SIG-M5 treated with dmso at 0.1 percent for 504 hours (cell line): ENCODE data around the gene STAT1.

Experiments
- DNase-seq: peaks from one replicate; lab custom pipeline; 2025; ENCODE audit not compliant: unreplicated experiment; lab: John Stamatoyannopoulos, UW

STAT1 gene

GRCh38 chr2:191013932-191014652, at the start of gene STAT1:
TSS of gene STAT1 (minus strand) at chr2:191014171. CDS start at chr2:191010003, 4,168 bp downstream.
- peak; percentile 91 for DNase-seq

- DNase-seq: no peak
Observed at GRCh38 chr2:191063584-191063983, 49.6 kb upstream of the STAT1 start.

- no peak for DNase-seq
Observed at GRCh38 chr2:191061381-191061980, 47.5 kb upstream of the STAT1 start.

GRCh38 chr2:191059308-191059707, 45.3 kb upstream of the STAT1 start:
- no peak for DNase-seq

GRCh38 chr2:191056228-191056627, 42.3 kb upstream of the STAT1 start:
- no peak for DNase-seq

- DNase-seq: no peak
Observed at GRCh38 chr2:191053256-191053655, 39.3 kb upstream of the STAT1 start.

GRCh38 chr2:191051825-191052778, 38.1 kb upstream of the STAT1 start:
- DNase-seq: peak; percentile 62

GRCh38 chr2:191051177-191051576, 37.2 kb upstream of the STAT1 start:
- DNase-seq: no peak

- DNase-seq: no peak
Observed at GRCh38 chr2:191050640-191050987, 36.6 kb upstream of the STAT1 start.

- no peak for DNase-seq
Observed at GRCh38 chr2:191049728-191050639, 36.0 kb upstream of the STAT1 start.

- no peak for DNase-seq
Observed at GRCh38 chr2:191048073-191048472, 34.1 kb upstream of the STAT1 start.

GRCh38 chr2:191045141-191045540, 31.2 kb upstream of the STAT1 start:
- DNase-seq: no peak

GRCh38 chr2:191043438-191043837, 29.5 kb upstream of the STAT1 start:
- no peak for DNase-seq

GRCh38 chr2:191041418-191042161, 27.6 kb upstream of the STAT1 start:
- no peak for DNase-seq

GRCh38 chr2:191039616-191040015, 25.6 kb upstream of the STAT1 start:
- no peak for DNase-seq

- no peak for DNase-seq
Observed at GRCh38 chr2:191038741-191039140, 24.8 kb upstream of the STAT1 start.

- no peak for DNase-seq
Observed at GRCh38 chr2:191038241-191038725, 24.3 kb upstream of the STAT1 start.

- DNase-seq: no peak
Observed at GRCh38 chr2:191037351-191037750, 23.4 kb upstream of the STAT1 start.

- DNase-seq: no peak
Observed at GRCh38 chr2:191036363-191036762, 22.4 kb upstream of the STAT1 start.
